GM12878 (cell line): ENCODE results near the gene GRIFIN. TPM values are rescaled to one million over a fixed set of nuclear protein-coding genes. Genes with fewer than 3 reads are reported as not detected.

Experiments used
- BCLAF1 ChIP-seq: fragments of 450-650 bp; IDR thresholded peaks from 2 replicates; pipeline ENCODE4 v1.6.1; 2017; ENCODE audit warnings: antibody characterized with exemption, mild to moderate bottlenecking, moderate library complexity
- CHD2 ChIP-seq: IDR thresholded peaks from 2 replicates; pipeline ENCODE4 v1.6.1; 2011; ENCODE audit warnings: low read depth, low read length, improper control_type of control experiment, borderline replicate concordance
- CTCF ChIP-seq, 3 experiments: IDR thresholded peaks in 2 of 3; conservative IDR thresholded peaks in 1 of 3; 2 replicates each; pipeline ENCODE4 v1.5.1; 2011; ENCODE audit warnings: low read depth in 3 of 3, low read length in 3 of 3, mild to moderate bottlenecking in 3 of 3, control low read depth in 2 of 3, moderate library complexity in 2 of 3, inconsistent platforms in 1 of 3, mixed read lengths in 1 of 3; ENCODE audit not compliant: control insufficient read depth in 2 of 3, insufficient read depth in 1 of 3; ENCODE audit errors: extremely low read depth in 1 of 3
- DPF2 ChIP-seq: fragments of 450-650 bp; IDR thresholded peaks from 2 replicates; pipeline ENCODE4 v1.6.1; 2017; ENCODE audit warnings: mild to moderate bottlenecking
- GATAD2B ChIP-seq: fragments of 450-650 bp; conservative IDR thresholded peaks from 2 replicates; pipeline ENCODE4 v1.6.1; 2017; ENCODE audit warnings: low read depth, mild to moderate bottlenecking, moderate library complexity
- HDGF ChIP-seq: fragments of 450-650 bp; IDR thresholded peaks from 2 replicates; pipeline ENCODE4 v1.6.1; 2016; ENCODE audit warnings: antibody characterized with exemption
- HSF1 ChIP-seq: fragments of 150-350 bp; IDR thresholded peaks from 2 replicates; pipeline ENCODE4 v1.6.1; 2014; ENCODE audit warnings: mild to moderate bottlenecking, low read depth, low read length
- IKZF1 ChIP-seq: fragments of 450-650 bp; conservative IDR thresholded peaks from 2 replicates; pipeline ENCODE4 v1.6.1; 2017; ENCODE audit warnings: antibody characterized with exemption, mild to moderate bottlenecking
- MYB ChIP-seq: fragments of 150-350 bp; IDR thresholded peaks from 2 replicates; pipeline ENCODE4 v1.6.1; 2014; ENCODE audit warnings: mild to moderate bottlenecking, low read depth, low read length, borderline replicate concordance
- NBN ChIP-seq: fragments of 450-650 bp; IDR thresholded peaks from 2 replicates; pipeline ENCODE4 v1.6.1; 2016
- NR2F1 ChIP-seq: fragments of 450-650 bp; conservative IDR thresholded peaks from 2 replicates; pipeline ENCODE4 v1.6.1; 2017; ENCODE audit warnings: mild to moderate bottlenecking
- POU2F2 ChIP-seq: IDR thresholded peaks from 3 replicates; pipeline ENCODE4 v1.6.1; 2011; ENCODE audit warnings: low read depth, mild to moderate bottlenecking, low read length, borderline replicate concordance
- STAT1 ChIP-seq: fragments of 450-650 bp; conservative IDR thresholded peaks from 2 replicates; pipeline ENCODE4 v1.6.1; 2014; ENCODE audit warnings: antibody characterized with exemption, mild to moderate bottlenecking
- USF1 ChIP-seq: IDR thresholded peaks from 2 replicates; pipeline ENCODE4 v1.6.1; 2011; ENCODE audit warnings: borderline replicate concordance, low read depth, mild to moderate bottlenecking, moderate library complexity, mixed read lengths, low read length; ENCODE audit not compliant: insufficient read depth; ENCODE audit errors: extremely low read length
- ZNF24 ChIP-seq: fragments of 450-650 bp; IDR thresholded peaks from 2 replicates; pipeline ENCODE4 v1.6.1; 2017; ENCODE audit warnings: antibody characterized with exemption, mild to moderate bottlenecking
- polyA plus RNA-seq, 11 experiments: library from polyadenylated mRNA; depleted of rRNA in 4 of 11; unstranded in 6 of 11; stranded (reverse) in 5 of 11; fragments of >200 nt; fragmentation: Nextera tagmentation in 4 of 11; fragmentation: Illumina TruSeq in 1 of 11; extraction: Ambion mirVana in 4 of 11; extraction: Trizol in 1 of 11; gene quantifications; 1 replicate in 1 of 11; 2 replicates in 10 of 11; pipeline versions ENCODE4 v1.2.1 to v1.2.3, GENCODE V29; 2011 to 2016; ENCODE audit warnings: inconsistent platforms in 2 of 11, missing spikeins in 2 of 11, low read depth in 1 of 11
- total RNA-seq, 4 experiments: library from RNA; depleted of rRNA in 3 of 4; stranded (reverse); fragments of >200 nt in 3 of 4; fragmentation: Illumina TruSeq in 1 of 4; extraction: Trizol in 1 of 4; gene quantifications; 2 replicates each; pipeline versions ENCODE4 v1.2.1 to v1.2.3, GENCODE V29; 2013 to 2021

GRIFIN gene
- total and polyA plus RNA-seq, 10 of the 15 experiments (the other 5 are each of a cell fraction or from before 2014, with no cell fraction given): not detected

- no peak for TF ChIP-seq HSF1
- no peak for TF ChIP-seq MYB
- TF ChIP-seq DPF2: peak; percentile 33; the same call in 1 of the 2 replicates
- no peak for TF ChIP-seq STAT1
- peak; percentile 85 to 97 (median 95) for TF ChIP-seq CTCF (IDR thresholded peaks at IDR 0.05 in 2 of 3, conservative IDR thresholded peaks at IDR 0.05 in 1 of 3; ENCODE audit: control insufficient read depth in 2 of 3, extremely low read depth in 1 of 3, insufficient read depth in 1 of 3, low read depth in 3 of 3, low read length in 3 of 3)
- no peak for TF ChIP-seq BCLAF1
- TF ChIP-seq IKZF1: 0 out of 2 replicates have a peak, but pooled peaks have one; percentile 13
- TF ChIP-seq NBN: no peak
- TF ChIP-seq POU2F2: peak; percentile 31; the same call in 1 of the 3 replicates
- TF ChIP-seq HDGF: peak; percentile 62; the same call in 1 of the 2 replicates
- no peak for TF ChIP-seq ZNF24
- TF ChIP-seq GATAD2B: peak; percentile 49
- 0 out of 2 replicates have a peak, but pooled peaks have one; percentile 15 for TF ChIP-seq CHD2
- TF ChIP-seq USF1: no peak
- TF ChIP-seq NR2F1: peak; percentile 35
Observed at GRCh38 chr7:2451171-2452073, 24.8 kb downstream of the GRIFIN start (continued).
